HG03457 (cell line): ENCODE results near the gene CPB2.

Experiments
- ATAC-seq: cut with Tn5 transposase; IDR thresholded peaks from one replicate; pipeline ENCODE4 v1.9.1; 2021; ENCODE audit warnings: moderate number of reproducible peaks; ENCODE audit not compliant: unreplicated experiment

CPB2 gene

DNA sequence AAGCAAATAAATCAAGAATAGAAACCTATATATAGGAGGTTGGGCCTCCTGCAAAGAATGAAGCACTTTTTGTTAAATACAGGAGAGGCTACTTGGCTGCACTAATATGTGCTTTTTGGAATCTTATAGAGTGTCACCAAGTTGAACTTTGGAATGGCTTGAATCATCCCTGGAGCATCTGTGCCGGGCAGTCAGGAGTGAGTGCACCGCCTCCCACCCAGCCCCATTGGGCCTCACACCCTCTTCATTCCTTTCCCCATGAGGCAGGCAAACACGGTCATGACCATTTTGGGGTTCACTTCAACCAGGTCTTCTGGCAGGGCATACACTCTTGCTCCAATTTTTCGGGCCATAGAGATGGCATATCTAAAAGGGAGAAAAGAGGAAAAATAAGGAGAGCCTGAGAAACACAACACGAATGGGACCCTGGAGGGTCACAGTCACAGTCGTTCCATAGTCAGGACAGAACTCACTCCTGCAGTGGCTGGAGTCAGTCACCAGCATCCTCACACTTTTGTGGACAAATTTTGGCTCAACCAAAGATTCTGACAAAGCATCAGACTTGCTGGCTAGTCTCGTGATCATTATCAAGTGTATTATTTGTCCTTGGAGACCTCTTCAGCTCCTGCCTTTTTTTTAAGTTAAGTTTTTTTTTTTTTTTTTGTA is 22.7 kb upstream of the CPB2 start:
- ATAC-seq, result no peak

DNA sequence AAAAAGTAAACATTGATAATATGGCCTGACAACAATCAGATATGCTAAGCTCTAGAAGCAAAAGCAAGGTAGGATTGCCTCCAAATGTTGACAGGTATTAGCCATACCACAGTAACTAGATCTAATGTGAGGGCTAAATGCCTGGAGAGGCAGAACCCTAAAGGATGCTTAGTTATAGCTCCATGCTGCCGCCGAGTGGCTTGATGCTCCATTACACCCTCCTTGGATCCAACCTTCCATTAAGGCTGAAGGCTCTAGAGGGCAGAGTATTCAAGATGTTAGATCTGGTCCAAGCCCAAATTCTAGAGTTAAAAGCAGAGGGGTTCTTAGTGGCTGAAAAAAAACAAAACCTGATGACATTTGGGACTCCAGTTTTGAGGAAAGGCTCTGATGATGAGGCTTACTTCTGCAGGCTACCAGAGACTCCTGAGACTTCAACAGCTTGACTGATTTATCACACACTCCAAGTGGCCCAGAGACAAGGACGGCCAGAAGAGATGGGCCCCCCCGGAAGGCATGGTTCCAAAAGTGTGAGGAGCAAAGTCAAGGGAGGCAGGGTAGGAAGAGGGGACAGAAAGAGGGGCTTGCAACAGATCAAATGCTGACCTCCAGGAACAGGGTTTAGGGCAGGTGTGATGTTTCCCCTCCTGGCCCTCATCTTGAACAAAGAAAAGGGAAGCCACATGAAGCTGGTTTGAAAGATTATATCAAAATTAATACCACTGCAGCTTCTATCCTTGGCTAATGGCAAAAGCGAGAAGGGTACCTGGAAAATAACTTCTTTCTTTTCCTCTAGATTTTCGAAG is 21.9 kb upstream of the CPB2 start:
- ATAC-seq, result no peak

DNA sequence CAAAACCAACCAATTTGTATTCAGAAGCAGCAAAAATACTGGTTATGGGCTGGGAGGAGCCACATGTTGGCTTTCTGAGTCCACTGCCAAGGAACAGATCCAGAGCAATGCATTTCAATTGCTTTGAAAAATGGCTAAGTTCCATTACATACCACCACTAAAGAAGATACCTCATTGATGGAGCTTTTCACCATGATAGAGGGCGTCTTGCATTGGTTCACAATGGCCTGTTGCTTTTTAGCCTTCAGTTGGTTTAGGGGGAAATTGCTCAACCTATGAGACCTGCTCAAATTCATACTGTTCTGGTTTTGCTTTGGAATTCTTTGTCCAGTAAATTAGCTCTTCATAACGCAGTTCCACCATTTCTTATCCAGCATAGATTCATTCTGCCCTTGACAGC is 21.2 kb upstream of the CPB2 start:
- ATAC-seq, result no peak

DNA sequence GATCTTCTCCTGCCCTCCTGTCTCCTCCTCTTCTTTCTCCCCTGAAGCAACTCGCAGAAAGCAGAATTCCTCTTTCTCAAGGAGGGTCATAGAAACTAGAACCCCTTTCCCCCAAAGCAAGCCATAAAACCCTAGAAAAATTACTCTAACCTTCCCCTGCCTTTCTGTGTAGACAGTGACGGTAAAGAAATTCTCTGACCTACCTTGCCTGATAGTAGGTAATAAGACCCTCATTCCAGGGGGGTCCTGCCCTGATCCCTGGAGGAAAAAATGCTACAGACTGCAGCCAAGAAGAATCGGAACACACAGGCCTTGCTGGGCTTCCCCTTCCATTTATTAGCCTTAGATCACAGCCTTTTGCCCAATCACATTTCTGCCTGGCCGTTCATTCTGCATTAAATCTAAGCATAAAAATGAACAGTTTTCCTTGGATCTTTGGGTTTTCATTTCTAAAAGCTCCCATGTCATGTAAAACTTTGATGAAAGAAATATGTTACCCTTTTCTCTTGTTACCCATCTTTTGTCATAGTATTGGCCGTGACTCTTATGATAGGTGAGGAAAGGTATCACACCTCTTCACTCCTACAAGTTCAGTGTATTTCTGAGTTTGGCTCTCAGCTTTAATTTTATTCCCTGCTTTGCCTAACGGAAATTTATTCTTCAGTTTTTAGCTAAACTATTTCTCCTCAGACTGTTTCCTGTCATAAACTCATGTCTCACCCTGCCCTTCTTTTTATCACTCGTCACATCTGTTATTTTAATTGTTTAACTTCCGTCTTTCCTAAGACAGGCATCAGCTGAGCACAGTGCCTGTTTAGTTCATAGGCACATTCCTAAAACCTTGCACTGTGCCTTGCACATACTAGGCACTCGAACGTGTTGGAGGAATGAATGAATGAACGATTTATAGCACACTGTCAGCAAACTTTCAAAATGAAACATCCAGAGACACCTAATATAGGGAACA is 20.4 kb upstream of the CPB2 start:
- no peak for ATAC-seq

DNA sequence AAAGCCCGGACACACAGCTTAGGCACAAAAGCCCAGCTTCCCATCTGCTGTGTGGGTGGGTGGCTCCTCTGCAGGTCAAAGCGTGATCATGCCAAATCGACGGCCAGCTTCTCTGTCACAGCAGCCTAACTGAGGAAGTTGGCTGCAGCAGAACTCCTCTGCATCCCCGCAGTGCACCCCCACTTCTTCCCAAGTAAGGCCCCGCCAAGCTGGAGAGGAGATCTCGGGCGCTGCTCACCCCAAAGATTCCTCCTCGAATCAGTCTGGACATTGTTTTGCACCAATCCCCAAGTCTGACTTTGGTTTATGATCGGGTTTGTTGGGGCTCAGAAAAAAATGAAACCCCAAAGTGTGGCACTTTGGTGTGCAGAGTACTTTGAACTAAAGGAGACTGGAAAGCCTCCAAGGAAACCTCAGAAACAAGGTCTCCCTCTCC is 19.7 kb upstream of the CPB2 start:
- no peak for ATAC-seq

DNA sequence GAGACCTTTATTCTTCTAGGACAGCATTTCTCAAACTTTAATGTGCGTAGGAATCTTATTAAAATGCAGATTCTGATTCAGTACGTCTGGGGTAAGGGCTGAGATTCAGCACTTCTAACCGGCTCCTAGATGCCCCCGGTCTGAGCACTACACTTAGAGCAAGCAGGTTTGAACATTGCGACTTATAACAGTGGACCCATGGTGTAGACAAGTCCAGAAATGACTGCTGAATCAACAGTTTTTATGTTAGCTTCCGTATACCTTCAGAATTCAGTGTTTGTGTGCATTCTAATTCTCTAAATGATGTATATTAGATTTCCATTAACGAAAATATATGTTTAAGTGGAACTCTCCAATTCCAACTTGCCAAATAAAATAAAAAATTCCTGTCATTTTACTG is 17.5 kb upstream of the CPB2 start:
- ATAC-seq, result no peak

DNA sequence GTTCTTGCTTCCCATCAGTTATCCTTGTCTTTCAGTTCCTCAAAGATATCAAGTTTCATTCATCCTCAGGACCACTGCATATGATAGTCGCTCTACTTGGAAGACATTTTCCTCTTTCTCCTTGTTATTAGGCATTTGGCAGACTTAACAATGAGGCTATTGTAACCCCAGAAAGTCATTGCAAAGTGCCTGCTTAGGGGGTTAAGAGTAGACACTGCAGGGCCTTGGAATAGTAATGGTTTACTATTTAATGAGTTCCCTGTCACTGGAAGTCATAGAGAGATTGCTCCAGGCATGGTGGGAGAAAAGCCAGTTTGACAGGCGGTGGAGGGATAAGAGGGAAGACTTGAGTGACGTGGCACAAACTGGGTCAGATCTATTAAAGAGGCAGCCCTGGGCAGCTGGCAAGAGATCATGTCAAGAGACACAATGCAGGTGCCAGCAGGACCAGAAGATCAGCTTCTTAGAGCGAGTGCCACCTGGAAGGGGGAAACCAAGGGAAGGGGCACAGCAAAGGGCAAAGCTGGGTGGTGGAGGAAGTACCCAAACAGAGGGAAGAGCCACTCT is 16.8 kb upstream of the CPB2 start:
- ATAC-seq, result no peak

DNA sequence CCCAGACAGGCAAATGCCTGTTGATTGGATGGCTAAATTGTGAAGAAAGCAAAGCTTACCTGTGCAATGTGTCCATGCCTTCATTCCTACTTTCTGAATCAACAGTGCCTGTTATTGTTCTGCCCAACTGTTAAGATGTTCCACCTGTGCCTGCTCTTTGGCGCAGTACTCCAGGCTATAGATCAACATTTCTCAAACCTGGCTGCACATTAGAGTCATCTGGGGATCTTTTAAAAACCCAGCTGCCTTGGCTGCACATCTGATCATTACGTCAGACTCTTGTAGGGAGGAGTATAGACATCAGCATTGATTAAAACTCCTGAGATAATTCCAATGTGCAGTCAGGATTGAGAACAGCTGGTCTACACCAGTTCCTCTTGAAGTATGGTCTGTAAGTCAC is 16.2 kb upstream of the CPB2 start:
- no peak for ATAC-seq

DNA sequence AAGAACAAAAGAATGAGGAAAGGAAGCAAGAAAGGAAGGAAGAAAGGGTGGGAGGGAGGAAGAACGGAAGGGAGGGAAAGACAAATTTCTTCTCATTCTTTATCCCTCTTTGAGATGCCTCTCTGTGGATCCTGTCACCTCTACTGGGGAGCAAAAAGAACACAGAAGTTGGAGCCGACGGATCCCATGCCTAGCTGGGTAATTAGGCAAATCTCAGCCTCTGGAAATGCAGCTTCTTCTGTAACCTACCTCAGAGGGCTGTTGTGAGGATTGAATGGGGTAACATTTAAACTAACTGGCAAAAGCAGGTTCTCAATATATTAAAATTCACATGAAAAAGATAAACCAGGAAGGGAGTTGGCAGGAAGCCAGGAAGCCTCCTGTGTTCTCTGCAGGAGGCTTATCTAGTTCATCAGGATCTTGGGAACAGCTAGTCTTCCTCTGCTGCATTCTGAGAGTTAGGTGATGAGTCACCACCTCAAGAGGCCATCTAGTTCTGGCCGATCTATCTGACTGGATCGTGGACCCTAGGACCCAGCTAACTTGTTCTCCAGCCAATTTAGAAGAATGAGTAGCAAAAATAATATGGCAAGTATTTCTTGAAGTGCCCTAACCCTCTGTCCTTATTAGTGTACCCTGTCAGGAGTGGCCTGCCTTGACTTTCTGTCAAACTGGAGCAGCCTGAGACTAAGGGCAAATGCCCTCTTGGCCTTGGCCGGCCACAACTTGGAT is 15.2 kb upstream of the CPB2 start:
- no peak for ATAC-seq

DNA sequence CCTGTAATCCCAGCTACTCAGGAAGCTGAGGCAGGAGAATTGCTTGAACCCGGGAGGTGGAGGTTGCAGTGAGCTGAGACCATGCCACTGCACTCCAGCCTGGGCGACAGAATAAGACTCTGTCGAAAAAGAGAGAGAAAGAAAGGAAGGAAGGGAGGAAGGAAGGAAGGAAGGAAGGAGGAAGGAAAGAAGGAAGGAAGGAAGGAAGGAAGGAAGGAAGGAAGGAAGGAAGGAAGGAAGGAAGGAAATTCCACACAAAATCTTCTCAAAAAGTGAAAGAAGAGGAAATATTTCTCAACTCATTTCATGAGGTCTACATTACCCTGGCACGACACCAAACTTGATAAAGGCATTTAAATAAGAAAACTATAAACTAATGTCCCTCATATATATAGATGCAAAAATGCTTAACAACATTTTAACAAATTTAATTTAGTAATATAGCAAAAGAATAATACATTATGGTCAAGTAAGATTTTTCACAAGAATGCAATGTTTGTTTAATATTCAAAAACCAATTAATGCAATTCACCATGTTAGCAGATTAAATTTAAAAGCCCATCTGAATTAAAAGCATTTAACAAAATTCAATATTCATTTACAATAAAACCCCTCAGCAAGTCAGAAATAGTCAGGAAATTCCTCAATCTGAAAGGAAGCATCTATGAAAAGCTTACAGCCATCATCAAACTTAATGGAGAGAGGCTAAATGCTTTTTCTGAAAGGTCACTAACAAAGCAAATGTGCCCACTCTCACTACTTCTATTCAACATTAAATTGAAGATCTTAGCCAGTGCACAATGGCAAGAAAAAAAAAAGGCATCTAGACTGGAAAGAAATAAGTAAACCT is 12.0 kb upstream of the CPB2 start:
- ATAC-seq, result no peak

DNA sequence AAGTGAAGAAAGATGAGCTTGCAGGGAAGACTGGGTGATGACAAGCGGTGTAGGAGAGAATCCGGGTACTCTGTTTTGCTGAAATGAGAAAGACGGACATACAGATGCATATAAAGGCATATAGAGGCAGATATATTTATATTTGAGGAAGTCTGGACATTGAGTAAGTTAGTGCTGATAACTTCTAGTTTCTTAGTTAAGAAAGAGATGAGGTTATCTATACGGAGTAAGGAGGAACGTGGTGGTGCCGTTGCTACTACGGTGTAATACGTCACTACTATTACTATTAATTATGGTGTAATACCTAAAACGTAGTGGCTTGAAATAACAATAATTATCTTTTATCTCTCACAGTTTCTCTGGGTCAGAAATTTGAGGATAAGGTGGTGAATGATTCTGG is 9.8 kb upstream of the CPB2 start:
- ATAC-seq, result no peak

DNA sequence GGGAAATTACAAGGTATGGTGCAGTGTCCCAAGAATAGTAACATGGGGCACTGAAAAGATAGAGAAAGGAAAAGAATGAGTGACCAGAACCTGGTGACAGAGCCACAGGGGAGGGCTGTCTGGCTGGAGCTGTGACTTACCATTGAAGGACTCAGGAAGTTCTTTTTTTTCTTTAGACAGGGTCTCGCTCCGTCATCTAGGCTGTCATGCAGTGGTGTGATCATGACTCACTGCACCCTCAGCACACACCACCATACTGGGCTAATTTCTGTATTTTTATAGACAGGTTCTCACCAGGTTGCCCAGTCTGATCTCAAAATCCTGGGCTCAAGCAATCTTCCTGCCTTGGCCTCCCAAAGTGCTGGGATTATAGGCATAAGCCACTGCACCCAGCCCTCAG is 8.8 kb upstream of the CPB2 start:
- no peak for ATAC-seq

DNA sequence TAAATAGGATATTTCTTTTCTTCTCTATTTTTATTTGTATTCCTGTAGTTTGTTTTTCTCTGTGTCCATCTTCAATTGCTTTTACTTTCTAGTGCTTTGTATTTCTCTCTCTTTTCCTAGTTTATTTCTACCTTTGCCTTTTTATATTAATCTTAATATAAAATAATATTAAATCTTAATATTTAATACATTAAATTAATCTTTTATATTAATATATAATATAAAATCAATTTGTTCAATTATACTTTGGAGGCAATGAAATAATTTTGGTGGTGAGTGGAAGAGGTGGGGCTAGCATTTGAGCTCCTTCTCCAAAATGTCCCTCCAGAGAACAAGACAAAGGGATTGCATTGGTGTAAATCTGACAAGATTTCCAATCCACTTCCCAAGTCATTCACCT is 6.3 kb upstream of the CPB2 start:
- ATAC-seq, result no peak

DNA sequence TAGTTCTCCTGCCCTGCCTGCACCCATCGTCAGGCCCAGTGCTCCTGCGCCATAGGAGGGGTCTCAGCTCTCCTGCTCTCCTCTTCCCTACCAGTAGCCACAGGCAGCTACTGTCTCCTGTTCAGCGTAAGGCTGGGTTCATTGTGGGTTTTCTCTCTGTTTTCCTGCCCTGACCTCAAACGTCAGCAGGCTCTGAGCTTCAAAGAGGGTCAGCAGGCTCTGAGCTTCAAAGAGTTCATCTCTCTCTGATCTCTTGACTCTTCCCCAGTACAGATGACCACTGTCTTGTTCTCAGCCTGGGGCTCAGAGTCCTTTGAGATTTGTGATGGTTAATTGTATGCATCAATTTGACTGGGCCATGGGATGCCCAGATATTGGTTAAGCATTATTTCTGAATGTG is 4.6 kb upstream of the CPB2 start:
- no peak for ATAC-seq

DNA sequence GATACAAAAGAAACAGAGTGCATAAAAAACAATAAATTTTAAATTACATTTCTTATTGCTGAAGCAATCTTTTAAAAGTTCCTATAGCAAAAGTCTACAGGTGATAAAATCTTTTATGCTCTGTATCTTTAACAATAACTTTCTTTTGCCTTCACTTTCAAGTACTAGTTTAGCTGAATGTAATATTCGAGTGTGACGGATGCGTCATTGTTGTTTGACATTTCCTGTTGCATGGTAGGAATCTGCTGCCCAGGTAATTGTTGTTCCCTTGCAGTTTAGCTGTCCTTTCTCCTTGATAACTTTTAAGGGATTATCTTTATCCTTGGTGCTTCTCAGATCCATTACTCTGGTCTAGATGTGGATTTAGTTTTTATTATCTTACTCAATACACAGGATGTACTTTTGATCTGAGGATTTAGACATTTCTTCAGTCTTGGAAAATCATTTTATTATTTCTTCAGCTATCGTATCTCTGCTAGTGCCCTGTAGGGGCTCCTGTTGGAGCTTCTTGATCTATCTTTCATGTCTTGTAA is 2.1 kb upstream of the CPB2 start:
- ATAC-seq, result no peak

DNA sequence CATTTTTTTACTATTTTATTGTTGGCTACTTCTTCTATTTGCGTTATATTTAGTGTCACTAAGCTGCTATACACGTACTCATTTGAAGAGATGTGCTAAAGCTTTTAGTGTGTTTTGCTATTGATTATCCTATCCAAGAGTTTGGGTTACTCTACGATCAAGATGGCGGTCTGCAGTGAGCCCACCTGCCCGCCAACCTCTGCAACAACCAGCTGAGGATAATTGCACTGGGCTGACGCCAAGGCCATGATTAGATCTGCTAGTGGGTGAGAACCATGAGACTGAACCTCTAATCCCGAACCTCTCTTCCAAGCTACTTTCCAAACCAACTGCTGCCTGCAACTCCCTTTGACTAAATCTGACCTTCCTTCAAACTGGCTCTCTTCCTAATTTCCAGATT is 1.8 kb downstream of the CPB2 start:
- ATAC-seq, result no peak

DNA sequence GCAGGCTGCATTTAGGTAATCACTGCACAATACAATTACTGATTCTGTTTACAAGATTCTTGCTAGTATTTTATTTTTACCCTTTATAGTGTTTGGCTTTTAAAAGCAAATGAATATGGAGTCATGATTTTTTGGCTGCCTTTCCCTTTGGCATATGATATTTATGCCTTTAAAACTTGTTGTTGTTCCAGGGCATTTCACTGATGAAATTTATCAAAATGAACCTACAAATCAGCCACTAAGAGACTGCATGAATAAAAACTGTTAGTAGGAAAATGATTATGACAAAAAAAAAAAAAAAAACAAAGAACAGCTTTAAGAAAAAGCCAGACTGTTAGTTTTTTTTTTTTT is 2.6 kb downstream of the CPB2 start:
- no peak for ATAC-seq

DNA sequence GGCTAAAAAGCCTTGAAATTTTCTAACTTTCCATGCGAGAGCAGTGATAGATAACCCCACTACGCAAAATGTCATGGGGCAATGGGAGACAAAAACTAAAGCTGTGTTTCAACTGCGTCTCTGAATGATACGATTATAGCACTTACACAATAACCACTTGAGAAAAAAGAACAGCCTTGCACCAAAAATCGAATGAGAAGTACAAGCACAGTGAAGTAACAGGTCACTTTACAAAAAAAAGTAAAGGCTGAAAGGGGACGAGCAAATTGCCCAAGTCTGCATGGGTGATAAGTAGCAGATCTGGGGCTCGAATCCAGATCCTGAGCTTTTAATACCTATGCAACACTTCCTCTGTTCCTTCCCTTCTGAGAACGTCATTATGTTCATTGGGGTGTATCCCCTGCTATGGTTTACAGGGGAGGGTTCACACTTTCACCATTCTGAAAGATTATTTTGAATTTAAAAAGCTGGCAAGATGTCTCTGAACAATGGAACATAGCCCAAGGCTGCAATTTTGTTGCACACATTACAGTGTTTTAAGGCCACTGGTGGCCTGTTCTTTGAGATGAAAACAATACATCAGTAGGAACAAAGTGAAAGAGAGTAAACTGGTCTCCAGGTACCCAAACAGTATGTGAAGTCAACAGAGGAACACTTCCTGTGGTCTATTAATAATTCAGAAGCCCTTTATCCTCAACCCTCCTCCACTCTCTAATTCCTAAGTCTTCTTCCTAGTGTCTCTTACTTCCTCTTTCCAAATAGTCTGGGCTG is 3.2 kb downstream of the CPB2 start:
- ATAC-seq, result no peak

DNA sequence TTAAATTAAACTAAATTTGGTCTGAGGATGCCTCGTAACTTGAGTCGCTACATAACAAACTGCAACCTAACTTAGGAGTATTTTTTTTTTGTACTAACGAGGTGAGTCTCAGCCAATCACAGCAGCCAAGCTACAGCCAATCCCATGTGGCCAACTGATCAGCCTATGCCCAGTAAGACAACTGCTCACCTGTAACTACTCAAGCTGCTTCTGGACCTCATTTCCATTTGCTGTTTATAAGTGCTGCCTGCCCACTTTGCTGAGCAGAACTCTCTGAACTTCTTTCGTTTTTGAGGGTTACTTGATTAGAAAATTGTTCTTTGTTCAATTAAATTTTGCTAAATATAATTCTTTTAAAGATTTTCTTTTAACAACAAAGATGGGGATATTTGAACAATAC is 3.8 kb downstream of the CPB2 start:
- ATAC-seq, result no peak
